HTR-8/SVneo (cell line): ENCODE measurements around the gene USHBP1.

Experiments
- DNase-seq: peaks from one replicate; pipeline ENCODE4 v3.0.0; 2011; ENCODE audit warnings: low spot score, mixed read lengths; ENCODE audit not compliant: insufficient read length
- FAIRE-seq: peaks from 2 replicates; lab custom pipeline; 2011; peaks lifted over from hg19 to GRCh38; lab: Jason Lieb, UNC

The USHBP1 gene

GRCh38 chr19:17243830-17244617 is 20.5 kb downstream of the USHBP1 start:
- FAIRE-seq: no peak

GRCh38 chr19:17243211-17243829 is 21.2 kb downstream of the USHBP1 start:
- no peak for FAIRE-seq
- DNase-seq: no peak

More at GRCh38 chr19:17243830-17244617, 20.5 kb downstream of the USHBP1 start:
- DNase-seq: no peak

- DNase-seq (no peak), FAIRE-seq (no peak)
Measured at GRCh38 chr19:17242431-17243208, 21.9 kb downstream of the USHBP1 start.

- DNase-seq (no peak), FAIRE-seq (no peak)
Measured at GRCh38 chr19:17240826-17241399, 23.6 kb downstream of the USHBP1 start.

- DNase-seq (no peak), FAIRE-seq (no peak)
Measured at GRCh38 chr19:17240062-17240752, 24.3 kb downstream of the USHBP1 start.

GRCh38 chr19:17237747-17238706 is 26.5 kb downstream of the USHBP1 start:
- DNase-seq (no peak), FAIRE-seq (no peak)

GRCh38 chr19:17236811-17237543 is 27.6 kb downstream of the USHBP1 start:
- no peak for FAIRE-seq
- no peak for DNase-seq

GRCh38 chr19:17235971-17236777 is 28.4 kb downstream of the USHBP1 start:
- FAIRE-seq (no peak), DNase-seq (peak; percentile 77)

GRCh38 chr19:17235300-17235970 is 29.1 kb downstream of the USHBP1 start:
- FAIRE-seq (peak; percentile 92), DNase-seq (no peak)

GRCh38 chr19:17234911-17235299 is 29.6 kb downstream of the USHBP1 start:
- DNase-seq: peak; percentile 77
- no peak for FAIRE-seq

- FAIRE-seq (no peak), DNase-seq (no peak)
Measured at GRCh38 chr19:17232258-17232657, 32.3 kb downstream of the USHBP1 start.

GRCh38 chr19:17229890-17230289 is 34.7 kb downstream of the USHBP1 start:
- FAIRE-seq: no peak
- DNase-seq: no peak

- no peak for DNase-seq
- FAIRE-seq: no peak
Measured at GRCh38 chr19:17227798-17228367, 36.7 kb downstream of the USHBP1 start.

GRCh38 chr19:17226002-17226933 is 38.3 kb downstream of the USHBP1 start, which contains the start of gene OCEL1:
Gene OCEL1, plus strand, starts transcription at chr19:17226226. Its CDS starts 22 bp downstream, at chr19:17226248.
- FAIRE-seq (peak; percentile 93), DNase-seq (peak; percentile 95)

GRCh38 chr19:17225053-17225452 is 39.5 kb downstream of the USHBP1 start:
- DNase-seq (no peak), FAIRE-seq (no peak)
